GM19351 (cell line): ENCODE data around the gene ECE1.
"Not testable (repeated sequence)": the region's sequence is repeated elsewhere in the genome, so short reads cannot be mapped to it uniquely, and the experiment has no call there.

ENCODE experiments used
- ATAC-seq: cut with Tn5 transposase; IDR thresholded peaks from one replicate; pipeline ENCODE4 v1.9.1; 2021; ENCODE audit warnings: mild to moderate bottlenecking, moderate library complexity; ENCODE audit not compliant: unreplicated experiment

ECE1 gene

GRCh38 chr1:21189421-21189820 lies 100.8 kb downstream of the ECE1 start:
- no peak for ATAC-seq

- ATAC-seq: no peak
Observed at GRCh38 chr1:21188235-21188634, 102.0 kb downstream of the ECE1 start.

GRCh38 chr1:21185221-21185731 lies 105.0 kb downstream of the ECE1 start:
- ATAC-seq: no peak

GRCh38 chr1:21184276-21184675 lies 106.0 kb downstream of the ECE1 start:
- no peak for ATAC-seq

- ATAC-seq: no peak
Observed at GRCh38 chr1:21182181-21182731, 108.0 kb downstream of the ECE1 start.

- not testable (repeated sequence) for ATAC-seq
Observed at GRCh38 chr1:21178271-21178670, 112.0 kb downstream of the ECE1 start.

- ATAC-seq: peak; percentile 86
Observed at GRCh38 chr1:21176586-21177555, 113.4 kb downstream of the ECE1 start, which contains the start of gene EIF4G3. EIF4G3 (minus strand) TSS chr1:21176897; CDS start chr1:21002742, 174,155 bp downstream.

GRCh38 chr1:21175670-21176581 lies 114.3 kb downstream of the ECE1 start:
- ATAC-seq: peak; percentile 8

- ATAC-seq: no peak
Observed at GRCh38 chr1:21175324-21175669, 115.0 kb downstream of the ECE1 start.

GRCh38 chr1:21174654-21175323 lies 115.5 kb downstream of the ECE1 start:
- ATAC-seq: no peak

- ATAC-seq: no peak
Observed at GRCh38 chr1:21174230-21174629, 116.0 kb downstream of the ECE1 start.

GRCh38 chr1:21173096-21173495 lies 117.2 kb downstream of the ECE1 start:
- not testable (repeated sequence) for ATAC-seq

GRCh38 chr1:21170837-21171236 lies 119.4 kb downstream of the ECE1 start:
- ATAC-seq: not testable (repeated sequence)

- no peak for ATAC-seq
Observed at GRCh38 chr1:21168444-21168843, 121.8 kb downstream of the ECE1 start.
